GM21825 (cell line): Measurements from ENCODE around the gene STX16.

Experiments
- ATAC-seq: cut with Tn5 transposase; IDR thresholded peaks from one replicate; pipeline ENCODE4 v1.9.1; 2021; ENCODE audit warnings: mild to moderate bottlenecking, moderate library complexity; ENCODE audit not compliant: unreplicated experiment

STX16 gene

DNA sequence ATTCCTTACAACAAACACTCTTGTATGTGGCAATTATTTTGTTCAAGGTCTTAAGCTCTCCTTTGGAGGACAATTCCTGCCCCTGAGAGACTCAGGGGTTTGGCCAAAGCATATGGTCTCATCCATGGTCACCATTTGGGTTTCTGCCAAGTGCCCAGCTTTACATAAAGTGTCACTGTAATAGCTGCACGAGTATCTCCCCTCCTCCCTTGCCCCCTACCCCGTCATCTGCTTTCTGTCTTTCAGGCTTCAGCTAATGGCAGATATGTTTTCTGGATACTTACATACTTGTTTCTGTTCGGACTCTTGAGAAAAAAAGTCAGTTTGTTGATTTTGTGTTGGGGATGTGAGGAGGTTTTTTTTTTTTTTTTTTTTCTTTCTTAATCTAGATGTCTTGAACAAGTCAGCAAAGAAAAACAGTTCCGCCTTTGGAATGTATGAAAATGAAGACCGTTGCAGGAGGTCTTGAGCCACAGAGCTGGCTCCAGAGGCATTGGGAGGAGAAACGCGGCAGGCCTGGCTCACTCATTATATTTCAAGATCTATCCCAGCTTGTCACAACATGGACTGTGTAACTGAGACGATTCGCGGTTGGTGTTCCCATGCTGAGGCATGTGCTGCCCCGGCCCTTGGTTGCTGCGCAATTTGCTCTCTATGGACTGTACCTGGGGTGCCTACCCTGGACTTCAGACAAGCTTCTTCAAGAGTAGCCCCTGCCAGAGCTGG is 32.6 kb upstream of the STX16 start:
- ATAC-seq: no peak

DNA sequence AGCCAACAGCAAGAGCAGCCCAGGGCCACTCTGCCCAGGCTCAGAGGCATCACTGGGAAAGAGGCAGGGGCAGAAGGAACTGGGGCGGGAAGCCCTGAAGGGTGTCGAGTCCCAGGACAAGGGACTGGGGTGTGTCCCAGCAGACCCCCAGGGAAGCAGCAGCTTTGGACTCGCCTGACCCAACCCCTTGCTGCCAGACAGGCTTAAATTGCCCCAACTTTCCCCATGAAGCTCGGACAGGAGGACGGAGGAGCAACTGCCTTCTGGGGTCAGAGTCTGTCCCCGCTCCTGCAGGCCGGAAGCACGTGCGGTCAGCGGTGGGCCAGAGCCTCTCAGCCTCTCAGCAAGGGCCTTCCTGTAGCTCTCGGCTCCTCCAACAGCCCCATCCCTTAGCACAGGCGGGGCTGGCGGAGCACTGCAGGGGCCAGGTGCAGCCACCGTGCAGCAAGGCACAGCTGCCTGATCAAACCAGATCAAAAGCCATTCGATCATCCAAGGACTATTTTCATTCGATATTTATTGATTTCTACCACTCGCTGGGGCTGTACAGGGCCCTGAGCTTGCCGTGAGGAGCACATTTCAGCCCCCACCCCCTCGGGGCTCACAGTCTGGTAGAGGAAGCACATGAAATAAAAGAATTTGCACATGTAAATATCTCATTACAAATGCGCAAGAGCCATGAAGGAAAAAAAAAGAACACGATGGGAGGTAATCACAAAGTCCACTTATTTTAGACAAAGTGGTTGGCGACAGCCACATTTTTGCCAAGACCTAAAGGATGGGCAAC is 31.8 kb upstream of the STX16 start:
- ATAC-seq: no peak

DNA sequence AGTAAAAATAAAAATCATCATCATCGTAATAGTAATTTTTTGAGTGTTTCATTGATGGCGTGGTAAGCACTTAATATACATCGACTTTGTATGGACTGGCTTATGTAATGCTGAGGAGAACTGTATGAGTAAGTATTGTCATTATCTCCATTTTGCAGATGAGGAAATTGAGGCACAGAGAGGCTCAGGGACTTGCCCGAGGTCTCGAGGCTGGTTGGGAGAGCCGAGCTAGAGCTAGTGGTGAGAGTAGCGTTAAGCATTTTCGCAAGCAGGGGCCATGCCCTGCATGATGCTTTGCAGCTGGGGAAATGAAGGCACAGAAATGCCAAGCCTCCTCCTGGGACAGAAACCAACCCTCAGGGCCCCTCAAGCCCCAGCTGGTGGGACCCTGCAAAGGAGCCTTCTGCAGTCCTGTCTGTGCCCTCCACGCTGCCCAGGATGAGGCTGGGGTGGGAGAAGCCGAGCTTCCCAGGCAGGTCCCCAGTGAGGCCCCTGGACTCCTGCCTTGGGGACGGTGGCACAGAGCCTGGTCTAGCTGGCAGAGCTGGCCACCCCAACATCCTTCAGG is 31.1 kb upstream of the STX16 start:
- ATAC-seq: no peak

DNA sequence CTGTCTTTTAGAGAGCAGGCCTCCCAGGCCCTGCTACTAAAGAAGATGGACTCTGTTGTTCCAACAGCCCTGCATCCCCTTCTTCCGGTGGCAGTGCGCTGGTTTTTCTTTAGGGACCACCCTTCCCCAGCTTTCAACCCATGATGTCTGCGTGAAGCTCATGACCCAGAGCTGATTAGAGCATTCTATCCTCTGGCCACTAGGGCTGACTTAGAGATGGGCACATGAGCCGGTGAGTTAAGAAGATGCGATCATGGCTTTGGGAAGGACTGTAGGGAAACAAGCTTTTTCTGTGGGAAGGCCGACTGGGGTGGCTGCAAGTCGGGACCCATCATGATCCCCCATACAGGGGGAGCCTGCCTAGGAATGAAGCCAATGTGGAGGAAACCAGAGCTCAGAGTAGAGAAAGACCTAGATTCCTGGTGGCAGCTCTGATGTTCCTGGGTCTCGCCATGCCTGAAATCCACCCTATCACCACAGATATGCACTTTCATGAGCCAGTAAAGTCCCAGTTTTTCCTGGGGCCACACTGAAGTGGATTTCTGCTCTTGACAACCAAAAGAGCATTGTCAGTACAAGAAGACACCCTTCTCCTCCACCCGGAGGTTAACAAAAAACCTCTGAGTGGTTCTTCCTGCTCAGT is 29.1 kb upstream of the STX16 start:
- no peak for ATAC-seq

DNA sequence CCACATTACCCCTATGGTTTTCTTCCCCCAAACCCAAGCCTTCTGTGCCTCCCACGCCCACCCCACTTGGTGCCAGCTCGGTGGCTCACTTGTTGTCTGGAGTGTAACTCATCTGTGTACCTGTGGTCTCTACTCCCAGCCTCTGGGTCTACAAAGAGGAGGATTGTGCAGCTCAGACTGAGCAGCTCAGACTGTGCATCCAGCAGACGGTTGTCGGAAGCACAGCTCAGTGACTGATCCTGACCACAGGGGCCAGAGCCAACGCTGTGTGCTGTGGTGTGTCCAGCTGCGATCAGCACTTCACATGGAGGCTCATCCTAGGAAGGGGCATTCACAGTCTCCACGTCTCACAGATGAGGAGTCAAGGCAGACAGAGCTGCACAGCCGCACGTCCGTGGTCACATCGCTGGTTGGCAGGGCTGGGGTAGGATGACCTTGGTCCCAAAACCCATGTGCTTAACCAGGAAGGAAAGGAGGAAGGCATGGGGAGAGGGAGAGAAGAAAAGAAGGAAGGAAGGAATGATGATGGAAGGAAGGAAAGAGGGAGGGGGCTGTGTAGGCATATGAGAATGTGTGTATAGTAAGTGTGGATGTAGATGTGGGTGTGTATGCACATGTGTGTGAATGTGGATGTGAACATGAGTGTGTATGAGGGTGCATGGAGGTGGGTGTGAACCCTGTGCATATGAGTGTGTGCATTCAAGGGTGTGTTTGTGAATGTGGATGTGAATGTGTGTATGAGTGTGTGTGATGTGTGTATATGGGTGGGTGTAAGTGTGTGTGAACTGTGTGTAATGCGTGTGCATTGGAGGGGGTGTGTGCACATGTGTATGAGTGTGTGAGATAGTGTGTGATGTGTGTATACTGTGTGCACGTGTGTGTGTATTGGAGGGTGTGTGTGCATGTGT is 28.2 kb upstream of the STX16 start:
- no peak for ATAC-seq

DNA sequence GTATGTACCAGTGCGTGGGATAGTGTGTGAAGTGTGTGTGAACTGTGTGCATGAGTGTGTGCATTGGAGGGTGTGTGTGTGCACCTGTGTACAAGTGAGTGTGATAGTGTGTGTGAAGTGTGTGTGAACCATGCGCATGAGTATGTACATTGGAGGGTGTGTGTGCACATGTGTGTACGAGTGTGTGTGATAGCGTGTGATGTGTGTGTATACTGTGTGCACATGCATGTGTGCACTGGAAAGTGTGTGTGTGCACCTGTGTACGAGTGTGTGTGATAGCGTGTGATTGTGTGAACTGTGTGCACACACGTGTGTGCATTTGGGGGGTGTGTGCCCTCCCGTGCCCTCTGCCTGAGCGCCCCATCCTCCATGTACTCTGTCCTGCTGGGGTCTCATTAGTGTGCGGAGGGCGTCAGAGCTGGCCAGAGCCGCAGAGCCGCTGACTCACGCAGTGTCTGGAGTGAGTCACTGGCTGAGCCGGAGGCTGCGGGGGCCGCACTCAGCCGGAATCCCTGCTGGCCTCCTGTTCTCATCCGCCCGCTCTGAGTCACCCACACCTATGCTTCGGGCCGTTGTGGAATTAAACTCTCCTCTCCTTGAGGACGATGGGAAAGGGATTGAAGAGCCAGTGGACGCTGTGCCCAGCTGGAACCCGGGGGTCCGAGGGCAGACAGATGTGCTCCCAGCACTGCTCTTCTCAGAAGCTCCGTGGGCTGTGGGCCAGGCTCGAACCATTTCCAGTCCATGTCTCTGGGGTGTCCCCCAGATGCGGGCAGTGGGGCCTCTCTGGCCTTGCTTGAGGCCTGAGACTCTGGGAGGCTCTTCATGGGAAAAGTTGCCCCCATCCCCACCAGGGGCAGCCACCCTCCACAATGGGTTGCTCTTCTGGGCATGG is 27.3 kb upstream of the STX16 start:
- ATAC-seq: no peak

DNA sequence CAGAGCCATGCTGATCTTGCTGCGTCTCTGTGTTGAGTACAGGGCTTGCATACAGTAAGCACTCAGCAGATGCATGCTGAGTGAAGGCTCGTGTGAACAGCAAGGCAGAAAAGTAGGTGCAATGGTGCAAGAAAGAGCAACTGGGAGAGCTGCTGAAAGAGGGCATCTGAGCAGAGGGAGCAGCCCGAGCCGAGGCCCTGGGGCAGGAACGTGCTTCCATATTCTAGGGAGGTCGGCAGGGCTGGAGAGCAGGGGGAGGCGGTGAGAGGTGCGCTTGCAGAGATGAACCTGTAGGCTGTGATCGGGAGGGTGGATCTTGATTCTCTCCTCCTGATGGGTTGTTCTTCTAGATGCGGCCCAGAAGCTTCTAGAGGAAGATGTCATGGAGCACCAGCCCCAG is 26.4 kb upstream of the STX16 start:
- no peak for ATAC-seq

DNA sequence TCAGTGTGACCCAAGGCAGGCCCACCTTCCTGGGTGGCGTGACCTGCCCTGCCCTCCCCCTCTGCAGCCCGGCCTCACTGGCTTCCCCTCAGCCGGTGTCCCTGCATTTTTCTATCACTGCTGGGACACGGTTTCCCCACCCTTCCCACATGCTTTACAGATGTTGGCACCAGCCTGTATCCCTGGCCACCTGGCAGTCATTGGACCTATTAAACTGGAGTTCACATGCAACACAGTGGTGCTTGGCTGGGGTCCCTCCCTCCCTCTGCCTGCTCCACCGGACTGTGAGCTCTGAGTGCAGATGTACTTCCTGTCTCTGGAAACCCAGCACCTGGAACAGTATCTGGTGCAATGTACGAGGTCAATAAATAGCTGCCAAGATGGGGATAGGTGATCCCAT is 25.5 kb upstream of the STX16 start:
- no peak for ATAC-seq

DNA sequence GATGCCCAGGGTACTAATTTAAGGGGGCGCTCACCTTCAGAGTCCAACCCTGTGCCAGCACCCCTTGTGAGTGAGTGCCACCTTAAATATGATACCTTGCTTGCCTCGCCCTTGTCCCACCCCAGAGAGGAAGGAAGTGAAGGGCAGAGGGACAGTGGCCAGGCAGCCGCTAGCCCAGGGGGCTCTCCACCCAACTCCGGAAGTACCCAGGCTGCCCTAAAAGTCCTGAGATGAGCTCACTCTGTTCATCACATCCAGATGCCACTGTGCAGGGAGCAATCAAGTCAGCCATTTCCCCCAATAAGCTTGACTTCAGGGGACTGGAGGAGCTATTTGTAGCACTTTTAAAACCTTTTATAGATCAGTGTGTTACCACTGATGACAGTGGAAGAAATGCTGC is 25.0 kb upstream of the STX16 start:
- ATAC-seq: no peak

DNA sequence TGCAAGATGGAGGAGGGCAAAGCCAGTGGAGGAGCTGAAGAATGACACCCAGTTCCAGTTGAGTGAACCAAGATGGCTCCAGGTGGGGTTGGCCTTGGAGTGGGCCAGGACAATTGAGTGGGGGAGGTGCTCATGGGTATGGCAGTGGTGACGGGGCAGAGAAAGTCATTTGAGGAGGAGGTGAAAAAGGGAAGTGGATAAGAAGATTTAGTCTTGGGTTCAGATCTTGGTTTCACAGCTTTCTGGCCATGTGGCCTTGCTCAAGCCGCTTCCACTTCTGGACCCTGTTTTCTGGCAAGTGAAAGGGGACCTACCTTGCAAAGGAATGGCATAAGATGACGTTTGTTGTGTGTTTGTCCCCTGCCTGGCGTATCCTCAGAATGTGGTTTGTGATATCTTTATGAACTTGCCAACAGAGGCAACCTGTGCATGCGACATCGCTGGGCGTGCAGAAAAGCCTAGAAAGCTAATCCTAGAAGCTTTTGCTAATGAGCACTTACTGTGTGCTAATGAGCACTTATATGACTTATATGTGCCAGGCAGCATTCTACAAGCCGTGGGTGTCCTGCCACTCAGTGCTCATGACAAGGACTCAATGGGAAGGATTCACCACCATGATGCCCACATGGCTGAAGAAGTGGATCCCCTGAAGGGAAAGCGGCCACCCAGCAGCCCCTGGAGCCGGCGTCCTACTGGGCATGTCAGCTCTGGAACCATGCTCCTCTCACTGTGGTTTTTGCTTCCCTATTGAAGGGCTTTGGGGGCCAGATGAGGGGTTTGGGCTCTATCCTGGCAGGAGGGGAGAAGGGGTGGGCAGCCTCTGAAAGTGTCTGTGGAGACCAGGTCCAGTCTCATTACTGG is 23.6 kb upstream of the STX16 start:
- no peak for ATAC-seq

DNA sequence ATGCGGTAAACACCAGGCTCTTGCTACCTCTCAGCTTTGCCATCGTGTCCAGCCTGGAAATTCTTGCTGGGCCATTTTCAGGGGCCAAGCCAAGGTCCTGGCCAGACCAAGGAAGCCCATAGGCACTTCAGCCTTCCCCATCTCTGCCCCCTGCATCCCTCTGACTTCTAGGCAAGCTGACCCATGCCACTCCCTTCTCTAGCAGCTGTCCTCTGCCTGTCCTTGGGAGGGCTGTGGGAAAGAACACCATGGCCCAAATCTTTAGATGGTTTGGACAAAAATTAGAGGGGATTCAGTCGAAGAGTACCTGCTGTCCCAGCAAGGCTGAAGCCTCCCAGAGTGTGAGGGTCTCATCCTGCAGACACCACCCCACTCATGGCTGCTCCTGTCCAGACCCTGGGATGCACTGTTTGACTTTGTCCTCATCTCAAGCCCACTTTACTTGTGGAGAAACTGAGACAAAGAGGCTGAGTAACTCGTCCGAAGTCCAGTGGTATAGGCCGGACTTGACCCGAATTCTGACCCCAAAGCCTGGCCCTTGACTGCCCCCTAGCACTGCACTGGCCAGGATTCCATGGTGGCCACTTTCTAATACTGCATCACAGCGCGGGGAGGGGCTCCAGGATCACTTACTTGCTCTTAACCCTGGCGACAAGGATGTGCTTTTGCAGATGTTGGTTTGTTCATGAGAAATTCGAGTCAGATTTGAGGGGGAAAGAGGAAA is 22.4 kb upstream of the STX16 start:
- ATAC-seq: no peak

DNA sequence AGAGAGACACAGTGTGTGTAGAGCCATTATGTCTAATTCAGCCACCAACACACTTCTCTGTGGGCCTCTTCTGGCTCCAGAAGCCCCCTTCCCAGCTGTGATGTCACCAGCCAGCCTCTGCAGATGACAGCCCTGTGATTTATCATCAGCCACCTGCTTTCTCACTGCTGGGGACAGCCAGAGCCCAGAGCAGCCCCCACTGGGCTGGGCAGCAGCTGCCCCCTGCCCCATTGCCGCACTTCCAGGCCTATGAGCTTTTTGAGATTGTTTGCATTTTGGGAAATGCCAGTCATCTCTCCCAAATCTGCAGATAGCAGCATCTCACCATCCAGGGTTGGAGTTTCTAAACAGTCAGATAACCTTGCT is 21.9 kb upstream of the STX16 start:
- ATAC-seq: no peak

DNA sequence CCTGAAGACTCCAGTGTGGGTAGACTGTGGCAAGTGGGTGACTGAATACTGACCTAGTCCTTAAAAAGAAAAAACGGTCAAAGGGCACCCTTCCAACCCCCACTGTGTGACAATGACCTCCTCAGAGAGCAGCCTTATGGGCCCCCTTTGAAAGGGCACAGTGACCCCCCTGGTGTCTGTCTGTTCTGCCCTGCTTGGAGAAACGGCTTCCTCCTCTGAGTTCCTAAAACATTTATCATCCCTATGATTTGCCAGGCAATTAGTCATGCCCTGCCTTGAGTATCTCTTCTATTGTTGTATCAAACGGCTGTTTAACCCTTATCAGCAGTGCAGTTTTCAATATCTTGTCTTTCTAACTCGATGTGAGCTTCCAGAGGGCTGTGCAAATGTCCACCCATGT is 21.0 kb upstream of the STX16 start:
- ATAC-seq: no peak

DNA sequence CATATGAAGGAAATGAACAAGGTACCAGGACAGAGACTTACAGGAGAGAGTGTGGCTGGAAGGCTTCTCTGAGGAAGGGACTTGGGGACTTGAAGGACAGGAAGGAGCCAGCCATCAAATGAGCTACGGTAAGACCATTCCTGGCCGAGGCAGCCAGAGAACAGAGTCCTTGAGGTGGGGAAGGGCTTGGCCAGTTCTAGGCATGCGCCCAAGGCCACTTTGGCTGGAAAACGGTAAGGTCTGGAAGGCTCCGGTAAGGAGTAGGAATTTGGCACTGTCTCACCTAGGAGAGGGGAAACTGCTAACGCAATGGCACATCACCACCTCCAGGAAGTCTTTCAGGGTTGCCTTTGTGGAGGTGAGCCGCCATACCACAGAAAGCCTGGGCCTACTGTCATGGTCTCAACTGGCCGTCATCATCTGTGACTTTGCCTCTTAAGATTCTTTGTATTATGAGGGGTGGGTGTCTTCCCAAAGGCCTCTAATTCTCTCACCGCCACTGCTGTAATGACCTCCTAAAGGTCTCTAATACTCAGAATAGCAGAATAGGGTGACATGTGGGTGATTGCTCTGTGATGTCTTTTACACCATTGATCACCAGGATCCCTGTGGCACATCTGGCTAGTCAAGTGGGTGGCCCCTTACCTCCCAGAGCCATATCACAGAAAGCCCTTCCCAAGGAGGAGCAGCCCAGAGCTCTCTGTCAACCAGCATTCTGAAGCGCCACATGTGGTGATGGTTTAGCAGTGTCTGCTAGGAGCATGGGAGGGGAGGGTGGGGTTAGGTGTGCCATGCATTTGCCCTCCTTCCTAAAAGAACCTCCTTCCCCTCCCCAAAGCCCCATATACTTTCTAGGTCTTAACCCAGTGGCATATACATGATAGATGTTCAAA is 17.7 kb upstream of the STX16 start:
- no peak for ATAC-seq

DNA sequence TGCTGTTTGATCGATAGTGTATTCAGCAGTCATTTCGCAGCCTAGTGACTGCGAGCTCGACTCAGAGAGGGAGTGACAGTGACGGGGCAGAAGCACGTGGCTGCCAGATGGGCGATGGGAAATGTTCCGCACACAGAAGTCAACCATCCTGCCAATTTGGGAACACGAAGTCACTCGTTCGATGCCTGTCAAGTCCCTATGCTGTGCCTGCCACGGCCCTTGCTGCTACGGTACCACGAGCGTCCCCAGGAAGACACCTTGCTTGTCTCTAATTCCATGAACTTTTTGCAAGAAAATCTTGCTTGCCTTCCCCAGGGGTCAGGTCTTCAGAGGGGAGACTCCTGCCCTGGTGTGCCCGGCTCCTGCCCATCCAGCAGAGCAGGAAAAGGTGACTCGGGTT is 17.0 kb upstream of the STX16 start:
- ATAC-seq: no peak

DNA sequence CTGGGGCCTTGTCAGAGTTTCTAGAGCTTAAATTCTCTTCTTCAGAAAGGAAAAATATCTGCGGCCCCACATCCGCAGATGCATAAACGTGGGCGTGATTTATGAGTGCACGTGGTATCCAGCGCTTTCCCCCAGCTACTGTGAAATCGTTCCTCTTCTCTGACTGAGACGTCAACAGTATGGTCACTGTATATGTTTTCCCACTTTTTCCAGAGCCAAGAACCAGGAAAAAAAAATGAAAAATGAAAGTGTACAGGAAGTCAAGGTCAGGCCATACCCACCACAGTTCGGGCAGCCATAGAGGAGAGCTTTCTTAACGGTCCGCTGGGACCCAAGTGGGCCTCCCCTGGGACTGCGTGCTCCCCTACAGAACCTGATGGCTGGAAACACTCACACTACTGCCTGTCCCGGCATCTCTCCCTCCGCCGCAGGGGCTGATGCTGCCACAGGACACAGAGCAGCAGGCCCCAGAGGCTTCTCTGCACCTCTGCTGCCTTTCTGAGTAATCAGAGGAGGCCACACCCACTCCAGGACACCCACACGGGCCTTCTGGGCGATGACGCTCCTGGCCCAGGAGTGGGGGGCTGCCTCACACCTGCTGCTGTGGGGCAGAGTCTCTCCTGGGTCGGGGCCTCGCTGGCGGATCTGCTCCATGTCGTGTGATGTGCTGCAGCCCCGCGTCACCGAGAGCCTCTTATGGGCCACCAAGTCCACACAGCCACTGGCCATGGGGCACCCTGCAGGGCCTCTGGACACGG is 16.4 kb upstream of the STX16 start:
- ATAC-seq: no peak

DNA sequence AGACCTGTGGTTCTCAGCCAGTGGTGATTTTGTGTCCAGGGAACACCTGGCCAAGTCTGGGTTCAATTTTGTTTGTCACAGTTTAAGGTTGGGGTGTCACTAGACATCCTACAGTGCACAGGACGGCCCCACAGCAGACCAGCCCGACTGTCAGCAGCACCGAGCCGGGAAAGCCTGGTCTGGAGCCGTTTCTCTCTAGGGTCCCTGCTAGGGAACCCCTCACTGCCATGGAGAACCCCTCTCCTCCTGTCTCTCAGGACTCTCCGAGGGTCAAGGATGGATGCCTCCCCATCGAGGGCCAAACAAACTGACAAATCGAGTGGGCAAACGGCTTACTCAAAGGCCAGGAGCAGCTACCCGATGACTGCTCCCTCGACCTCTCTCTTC is 15.8 kb upstream of the STX16 start:
- ATAC-seq: no peak
